MM.1S (cell line): ENCODE measurements around the gene TIAM1.

Experiments used
- DNase-seq: peaks from one replicate; pipeline ENCODE4 v3.0.0-alpha.2; 2015
- H2AFZ ChIP-seq: fragments of 300-600 bp; sonication (generic); 2 replicates; pipeline ENCODE4 v1.6.0; 2016; ENCODE audit warnings: antibody characterized with exemption, low read length
- H3F3A ChIP-seq: fragments of 300-600 bp; sonication (generic); 2 replicates; pipeline ENCODE4 v1.6.1; 2016; ENCODE audit warnings: mild to moderate bottlenecking, antibody characterized with exemption, low read length, moderate library complexity, mixed read lengths; ENCODE audit not compliant: insufficient read depth
- H3K27ac ChIP-seq: fragments of 300-600 bp; sonication (generic); 2 replicates; pipeline ENCODE4 v1.5.1; 2016; ENCODE audit warnings: mild to moderate bottlenecking, low read length
- H3K27me3 ChIP-seq: fragments of 300-600 bp; sonication (generic); replicated peaks from 2 replicates; pipeline ENCODE4 v1.6.0; 2016; ENCODE audit warnings: low read length; ENCODE audit not compliant: insufficient read depth
- H3K36me3 ChIP-seq: fragments of 300-600 bp; sonication (generic); replicated peaks from 2 replicates; pipeline ENCODE4 v1.6.1; 2016; ENCODE audit warnings: mild to moderate bottlenecking, low read length, mixed read lengths; ENCODE audit not compliant: insufficient read depth
- H3K4me1 ChIP-seq: fragments of 300-600 bp; sonication (generic); 2 replicates; pipeline ENCODE4 v1.6.1; 2016; ENCODE audit warnings: low read length, mixed read lengths
- H3K4me2 ChIP-seq: fragments of 300-600 bp; sonication (generic); 2 replicates; pipeline ENCODE4 v1.6.0; 2016; ENCODE audit warnings: low read depth, low read length
- H3K4me3 ChIP-seq: fragments of 300-600 bp; sonication (generic); 2 replicates; pipeline ENCODE4 v1.5.1; 2016; ENCODE audit warnings: low read length, mixed read lengths
- H3K79me2 ChIP-seq: fragments of 300-600 bp; sonication (generic); 2 replicates; pipeline ENCODE4 v1.6.1; 2016; ENCODE audit warnings: mixed run types, low read length, mixed read lengths
- H3K9ac ChIP-seq: fragments of 300-600 bp; sonication (generic); 2 replicates; pipeline ENCODE4 v1.6.1; 2016; ENCODE audit warnings: low read length, mixed read lengths
- H3K9me2 ChIP-seq: fragments of 300-600 bp; sonication (generic); replicated peaks from 2 replicates; pipeline ENCODE4 v1.6.1; 2016; ENCODE audit warnings: mild to moderate bottlenecking, low read length, mixed read lengths; ENCODE audit not compliant: insufficient read depth
- H3K9me3 ChIP-seq: fragments of 300-600 bp; sonication (generic); replicated peaks from 2 replicates; pipeline ENCODE4 v1.6.1; 2016; ENCODE audit warnings: mild to moderate bottlenecking, low read length, mixed read lengths; ENCODE audit not compliant: insufficient read depth
- H4K20me1 ChIP-seq: fragments of 300-600 bp; sonication (generic); 2 replicates; pipeline ENCODE4 v1.6.1; 2016; ENCODE audit warnings: mild to moderate bottlenecking, low read length, moderate library complexity, mixed read lengths; ENCODE audit not compliant: insufficient read depth
- EZH2 ChIP-seq: fragments of 300-600 bp; sonication (generic); optimal IDR thresholded peaks from 2 replicates; pipeline ENCODE3; 2017; ENCODE audit warnings: low read depth, mild to moderate bottlenecking, antibody characterized with exemption, low read length, mixed read lengths
- EZH2phosphoT487 ChIP-seq: fragments of 300-600 bp; sonication (generic); IDR thresholded peaks from 2 replicates; pipeline ENCODE4 v1.6.1; 2018; ENCODE audit warnings: antibody characterized with exemption, low read length
- TF ChIP-seq, protein P1 (sequence below): fragments of 300-600 bp; sonication (generic); IDR thresholded peaks from 2 replicates; pipeline ENCODE4 v1.5.1; 2016; ENCODE audit warnings: antibody characterized with exemption, low read length, mixed read lengths

The TIAM1 gene

DNA sequence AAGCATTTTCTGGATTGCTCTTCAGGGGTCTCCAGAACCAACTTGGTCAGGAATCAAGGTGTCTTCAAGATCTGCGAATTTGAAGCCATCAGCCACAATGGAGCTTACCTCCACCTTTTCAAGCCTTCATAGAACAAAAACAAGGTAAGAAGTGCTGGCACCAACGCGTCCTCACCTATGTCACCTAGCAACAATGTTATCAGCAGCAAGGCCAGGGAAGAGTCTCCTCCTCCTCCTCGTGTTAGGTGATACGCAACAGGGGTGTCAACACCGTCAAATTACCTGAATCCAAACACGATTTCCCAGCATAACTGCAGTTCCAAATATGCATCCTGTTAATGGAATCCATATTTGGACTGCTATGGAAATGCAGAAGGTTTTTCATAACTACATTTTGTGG, 4.1 kb upstream of the TIAM1 start:
- no peak overlapping the region for H3K27ac ChIP-seq
- H3K4me1 ChIP-seq = no peaks in the 10 kb centered on the region
- no peaks in the 10 kb centered on the region for H3K9me2 ChIP-seq
- H3K36me3 ChIP-seq = no peaks in the 10 kb centered on the region
- H2AFZ ChIP-seq = no peak overlapping the region
- H3K9ac ChIP-seq = no peak overlapping the region
- H3K27me3 ChIP-seq = no peaks in the 10 kb centered on the region
- no peaks in the 10 kb centered on the region for H4K20me1 ChIP-seq
- no peaks in the 10 kb centered on the region for H3F3A ChIP-seq
- no peak for DNase-seq
- H3K79me2 ChIP-seq = peaks cover 39% of the 10 kb centered on the region; the same call in 1 of the 2 replicates
- TF ChIP-seq EZH2 (no peak), EZH2phosphoT487 (no peak)
- TF ChIP-seq, protein P1, sequence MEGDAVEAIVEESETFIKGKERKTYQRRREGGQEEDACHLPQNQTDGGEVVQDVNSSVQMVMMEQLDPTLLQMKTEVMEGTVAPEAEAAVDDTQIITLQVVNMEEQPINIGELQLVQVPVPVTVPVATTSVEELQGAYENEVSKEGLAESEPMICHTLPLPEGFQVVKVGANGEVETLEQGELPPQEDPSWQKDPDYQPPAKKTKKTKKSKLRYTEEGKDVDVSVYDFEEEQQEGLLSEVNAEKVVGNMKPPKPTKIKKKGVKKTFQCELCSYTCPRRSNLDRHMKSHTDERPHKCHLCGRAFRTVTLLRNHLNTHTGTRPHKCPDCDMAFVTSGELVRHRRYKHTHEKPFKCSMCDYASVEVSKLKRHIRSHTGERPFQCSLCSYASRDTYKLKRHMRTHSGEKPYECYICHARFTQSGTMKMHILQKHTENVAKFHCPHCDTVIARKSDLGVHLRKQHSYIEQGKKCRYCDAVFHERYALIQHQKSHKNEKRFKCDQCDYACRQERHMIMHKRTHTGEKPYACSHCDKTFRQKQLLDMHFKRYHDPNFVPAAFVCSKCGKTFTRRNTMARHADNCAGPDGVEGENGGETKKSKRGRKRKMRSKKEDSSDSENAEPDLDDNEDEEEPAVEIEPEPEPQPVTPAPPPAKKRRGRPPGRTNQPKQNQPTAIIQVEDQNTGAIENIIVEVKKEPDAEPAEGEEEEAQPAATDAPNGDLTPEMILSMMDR = no peak
- no peak overlapping the region for H3K4me3 ChIP-seq
- no peaks in the 10 kb centered on the region for H3K9me3 ChIP-seq
- H3K4me2 ChIP-seq = no peak overlapping the region

DNA sequence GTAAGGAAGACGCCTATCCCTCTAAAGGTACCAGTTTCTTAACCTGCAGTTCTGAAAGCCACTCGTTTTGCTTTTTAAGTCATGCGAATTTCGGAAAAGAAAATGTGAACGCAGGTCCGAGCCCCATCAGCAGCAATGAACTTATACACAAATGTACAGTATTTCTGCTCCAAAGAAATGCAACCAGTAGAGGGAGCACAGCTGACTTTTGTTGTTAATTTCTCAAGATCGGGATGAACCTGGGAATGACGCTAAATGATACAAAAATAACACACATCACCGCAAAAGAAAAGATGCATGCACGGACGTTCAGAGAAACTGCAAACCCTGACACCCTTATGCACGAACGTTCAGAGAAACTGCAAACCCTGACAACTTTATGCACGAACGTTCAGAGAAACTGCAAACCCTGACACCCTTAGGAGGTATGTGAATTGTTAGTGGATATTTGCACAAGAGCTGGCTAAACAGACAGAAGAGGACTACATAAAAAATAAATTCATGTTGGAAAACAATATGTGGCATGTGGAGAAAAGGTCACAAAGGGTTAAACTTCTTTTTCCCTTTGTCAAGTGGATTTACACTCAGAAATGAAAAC, 3.5 kb upstream of the TIAM1 start:
- H2AFZ ChIP-seq = no peak overlapping the region
- TF ChIP-seq, protein P1 = peak; percentile 25
- TF ChIP-seq EZH2 = no peak
- no peaks in the 10 kb centered on the region for H4K20me1 ChIP-seq
- H3K4me1 ChIP-seq = no peaks in the 10 kb centered on the region
- H3K9ac ChIP-seq = no peak overlapping the region
- H3K4me3 ChIP-seq = no peak overlapping the region
- H3K36me3 ChIP-seq = no peaks in the 10 kb centered on the region
- no peaks in the 10 kb centered on the region for H3K9me2 ChIP-seq
- peaks cover 45% of the 10 kb centered on the region; the same call in 1 of the 2 replicates for H3K79me2 ChIP-seq
- H3K9me3 ChIP-seq = no peaks in the 10 kb centered on the region
- no peaks in the 10 kb centered on the region for H3K27me3 ChIP-seq
- H3K27ac ChIP-seq = no peak overlapping the region
- DNase-seq = no peak
- no peaks in the 10 kb centered on the region for H3F3A ChIP-seq
- no peak overlapping the region for H3K4me2 ChIP-seq

DNA sequence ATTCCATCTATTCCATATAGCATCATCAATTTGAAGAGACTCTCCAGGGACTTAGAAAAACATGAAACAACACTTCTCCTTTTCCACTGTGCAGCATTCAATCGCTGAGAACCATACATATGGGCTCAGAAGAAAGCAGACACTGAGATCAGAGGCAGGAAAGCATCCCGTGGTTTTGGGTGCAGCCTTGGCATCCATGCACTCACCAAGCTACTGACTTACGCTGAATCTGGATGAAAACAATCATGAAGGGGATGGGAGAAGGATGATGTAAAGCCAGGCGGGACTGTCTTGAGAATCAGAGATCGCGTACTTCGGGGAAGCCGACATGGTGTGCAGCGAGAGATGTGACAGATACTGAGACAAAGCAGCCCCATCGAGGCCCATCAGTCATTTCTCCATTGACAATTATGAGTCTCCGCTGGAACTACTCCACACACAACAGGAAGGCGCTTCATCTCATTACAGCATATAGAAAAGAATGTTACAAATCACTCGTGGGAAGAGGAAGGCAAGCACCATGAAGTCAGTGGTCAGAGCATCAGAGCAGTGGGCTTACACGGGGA, 2.3 kb upstream of the TIAM1 start:
- Histone ChIP-seq H3K9me3 (no peaks in the 10 kb centered on the region), H3K9me2 (no peaks in the 10 kb centered on the region), H4K20me1 (no peaks in the 10 kb centered on the region), H3K4me1 (no peaks in the 10 kb centered on the region), H3F3A (no peaks in the 10 kb centered on the region), H3K4me2 (no peak overlapping the region), H3K27me3 (no peaks in the 10 kb centered on the region), H3K27ac (no peak overlapping the region), H3K9ac (no peak overlapping the region), H3K4me3 (no peak overlapping the region), H2AFZ (no peak overlapping the region), H3K36me3 (no peaks in the 10 kb centered on the region), H3K79me2 (peaks cover 49% of the 10 kb centered on the region; the same call in 1 of the 2 replicates)
- TF ChIP-seq, protein P1 = no peak
- TF ChIP-seq EZH2 (no peak), EZH2phosphoT487 (no peak)
- no peak for DNase-seq
